B cell (primary cell): Measurements from ENCODE around the gene MRPL20. TPM values are rescaled to one million over a fixed set of nuclear protein-coding genes. Genes with fewer than 3 reads are reported as not detected.

Experiments used
- ATAC-seq: fragments of 200-7000 bp; cut with Tn5 transposase; one replicate; pipeline ENCODE4 v1.10.0; 2021; ENCODE audit warnings: low read depth, mild to moderate bottlenecking, moderate number of reproducible peaks, moderate library complexity
- CTCF ChIA-PET: fragments of 350-600 bp; sonication (Branson Sonifier 250); formaldehyde crosslinking; loops from one replicate; lab custom pipeline; 2021; ENCODE audit warnings: antibody characterized with exemption, inconsistent platforms; lab: Charles Lee
- POLR2A ChIA-PET: fragments of 350-600 bp; sonication (Branson Sonifier 250); formaldehyde crosslinking; loops from one replicate; lab custom pipeline; 2021; ENCODE audit warnings: antibody characterized with exemption; lab: Charles Lee
- DNase-seq: peaks from one replicate; pipeline ENCODE4 v3.0.0; 2013
- H2AFZ ChIP-seq: 2 replicates; pipeline ENCODE4 v1.6.1; 2012; ENCODE audit warnings: mild to moderate bottlenecking, low read depth, low read length; ENCODE audit not compliant: insufficient read depth, poor library complexity, severe bottlenecking
- H3K27ac ChIP-seq, 2 donors: 1 replicate in 1 of 2; 2 replicates in 1 of 2; pipeline ENCODE4 v1.5.1; 2012 to 2013; ENCODE audit warnings: low read length in 2 of 2, mild to moderate bottlenecking in 2 of 2, moderate library complexity in 1 of 2
- H3K27me3 ChIP-seq, 4 experiments: fragments of 200-600 bp in 1 of 4; sonication (generic) in 1 of 4; replicated peaks in 1 of 4; 1 replicate in 2 of 4; 2 replicates in 2 of 4; pipeline versions ENCODE4 v1.6.1 to v1.7.0; 2013 to 2016; ENCODE audit warnings: low read length in 3 of 4, mild to moderate bottlenecking in 2 of 4, mixed read lengths in 1 of 4, moderate library complexity in 1 of 4; ENCODE audit not compliant: insufficient read depth in 4 of 4, control insufficient read depth in 3 of 4; ENCODE audit errors: control extremely low read depth in 1 of 4
- H3K36me3 ChIP-seq, 2 experiments: replicated peaks in 1 of 2; 1 replicate in 1 of 2; 2 replicates in 1 of 2; pipeline versions ENCODE4 v1.6.1 to v1.7.1; 2013; ENCODE audit warnings: low read length in 1 of 2; ENCODE audit not compliant: insufficient read depth in 2 of 2, control insufficient read depth in 1 of 2; ENCODE audit errors: control extremely low read depth in 1 of 2, extremely low read depth in 1 of 2
- H3K4me1 ChIP-seq, 2 donors: fragments of 200-600 bp in 1 of 2; sonication (generic) in 1 of 2; 1 replicate in 1 of 2; 2 replicates in 1 of 2; pipeline versions ENCODE4 v1.5.1 to v1.6.1; 2013 to 2017; ENCODE audit warnings: low read length in 2 of 2; ENCODE audit not compliant: control insufficient read depth in 2 of 2, insufficient read depth in 2 of 2
- H3K4me2 ChIP-seq: replicated peaks from 2 replicates; pipeline ENCODE3; 2012; ENCODE audit warnings: mild to moderate bottlenecking, low read depth, low read length; ENCODE audit not compliant: poor library complexity, severe bottlenecking
- H3K4me3 ChIP-seq, 5 experiments: fragments of 200-600 bp in 1 of 5; sonication (generic) in 1 of 5; 1 replicate in 3 of 5; 2 replicates in 2 of 5; pipeline versions ENCODE4 v1.5.1 to v1.7.0; 2011 to 2016; ENCODE audit warnings: low read length in 4 of 5, mild to moderate bottlenecking in 4 of 5, low read depth in 2 of 5, control low read depth in 1 of 5, moderate library complexity in 1 of 5; ENCODE audit not compliant: insufficient read depth in 1 of 5; ENCODE audit errors: control extremely low read depth in 1 of 5, extremely low read depth in 1 of 5
- H3K79me2 ChIP-seq: fragments of 200-600 bp; sonication (generic); one replicate; pipeline ENCODE4 v1.6.0; 2016; ENCODE audit warnings: low read length; ENCODE audit not compliant: control insufficient read depth, insufficient read depth
- H3K9ac ChIP-seq: fragments of 200-600 bp; sonication (generic); 2 replicates; pipeline ENCODE4 v1.6.1; 2017; ENCODE audit warnings: mild to moderate bottlenecking, low read length, moderate library complexity
- H3K9me3 ChIP-seq, 3 donors: one replicate each; pipeline versions ENCODE4 v1.6.1 to v1.7.1; 2013; ENCODE audit warnings: low read length in 2 of 3; ENCODE audit not compliant: control insufficient read depth in 2 of 3, insufficient read depth in 1 of 3; ENCODE audit errors: control extremely low read depth in 1 of 3
- H4K20me1 ChIP-seq: 2 replicates; pipeline ENCODE4 v1.6.0; 2012; ENCODE audit warnings: mild to moderate bottlenecking, low read length; ENCODE audit not compliant: insufficient read depth, control insufficient read depth, poor library complexity, severe bottlenecking
- H3K27ac Mint-ChIP-seq: one replicate; pipeline ENCODE4 v1.8.0; 2021; ENCODE audit warnings: mixed read lengths
- H3K27me3 Mint-ChIP-seq: one replicate; pipeline ENCODE4 v1.8.0; 2021; ENCODE audit warnings: mixed read lengths
- H3K4me1 Mint-ChIP-seq: one replicate; pipeline ENCODE4 v1.8.0; 2021; ENCODE audit warnings: mixed read lengths
- H3K4me3 Mint-ChIP-seq: one replicate; pipeline ENCODE4 v1.8.0; 2021; ENCODE audit warnings: mixed read lengths
- H3K9me3 Mint-ChIP-seq: one replicate; pipeline ENCODE4 v1.8.0; 2022; ENCODE audit warnings: mixed read lengths; ENCODE audit not compliant: insufficient read depth
- EZH2 ChIP-seq: IDR thresholded peaks from 2 replicates; pipeline ENCODE4 v1.6.1; 2012; ENCODE audit warnings: borderline replicate concordance, low read depth, mild to moderate bottlenecking, moderate library complexity, low read length; ENCODE audit not compliant: insufficient read depth, poor library complexity, severe bottlenecking
- WGBS: methylation state at CpG from one replicate; pipeline ENCODE4 v1.1.5; 2013; ENCODE audit warnings: missing lambda C conversion rate; ENCODE audit not compliant: insufficient coverage; 5-methylcytosine and 5-hydroxymethylcytosine counted together
- intact Hi-C: fragments of 100-400 bp; cut with micrococcal nuclease; formaldehyde crosslinking; loops from one replicate; pipeline ENCODE4 v1.10.0; 2022
- polyA plus RNA-seq: library from polyadenylated mRNA; depleted of rRNA; stranded (reverse); fragments of >200 nt; gene quantifications from 2 replicates; pipeline ENCODE4 v1.2.3, GENCODE V29; 2012
- total RNA-seq, 2 donors: library from RNA; stranded (reverse); fragments of 120-200 nt in 1 of 2; gene quantifications; 1 replicate in 1 of 2; 2 replicates in 1 of 2; pipeline versions ENCODE4 v1.2.3 to v1.2.4, GENCODE V29; 2013 to 2022
- TF ChIP-seq, protein P1 (sequence below): fragments of 200-600 bp; IDR thresholded peaks from one replicate; pipeline ENCODE4 v1.8.0; 2022; ENCODE audit warnings: antibody characterized with exemption, mild to moderate bottlenecking

Gene MRPL20
- total and polyA plus RNA-seq, 2 donors (not counting 1 experiment from before 2014, with no cell fraction given), result 55.9 to 119 TPM

GRCh38 chr1:1440262-1441001, 33.3 kb upstream of the MRPL20 start:
- ChIA-PET POLR2A (no interaction called here), CTCF (interaction anchor here (0.6 to 2.5 kb wide), 8 partner anchors 10 to 457 kb away, joined by 3 to 9 read pairs (median 4); partner anchors contain the start of gene MRPL20)
- Histone ChIP-seq H3K79me2 (no peaks in the 10 kb centered on the region), H2AFZ (no peak overlapping the region), H3K27me3 (peaks cover 0 to 39% (median 18%) of the 10 kb centered on the region in 4 experiments), H3K9me3 (peaks cover 0 to 7% (median 0%) of the 10 kb centered on the region in 3 donors), H3K36me3 (no peaks in the 10 kb centered on the region), H3K4me3 (no peak overlapping the region), H4K20me1 (no peaks in the 10 kb centered on the region), H3K27ac (no peak overlapping the region), H3K4me1 (peaks cover 13 to 20% of the 10 kb centered on the region in 2 donors), H3K4me2 (peak overlapping the region; percentile 14), H3K9ac (no peak overlapping the region)
- TF ChIP-seq, protein P1, sequence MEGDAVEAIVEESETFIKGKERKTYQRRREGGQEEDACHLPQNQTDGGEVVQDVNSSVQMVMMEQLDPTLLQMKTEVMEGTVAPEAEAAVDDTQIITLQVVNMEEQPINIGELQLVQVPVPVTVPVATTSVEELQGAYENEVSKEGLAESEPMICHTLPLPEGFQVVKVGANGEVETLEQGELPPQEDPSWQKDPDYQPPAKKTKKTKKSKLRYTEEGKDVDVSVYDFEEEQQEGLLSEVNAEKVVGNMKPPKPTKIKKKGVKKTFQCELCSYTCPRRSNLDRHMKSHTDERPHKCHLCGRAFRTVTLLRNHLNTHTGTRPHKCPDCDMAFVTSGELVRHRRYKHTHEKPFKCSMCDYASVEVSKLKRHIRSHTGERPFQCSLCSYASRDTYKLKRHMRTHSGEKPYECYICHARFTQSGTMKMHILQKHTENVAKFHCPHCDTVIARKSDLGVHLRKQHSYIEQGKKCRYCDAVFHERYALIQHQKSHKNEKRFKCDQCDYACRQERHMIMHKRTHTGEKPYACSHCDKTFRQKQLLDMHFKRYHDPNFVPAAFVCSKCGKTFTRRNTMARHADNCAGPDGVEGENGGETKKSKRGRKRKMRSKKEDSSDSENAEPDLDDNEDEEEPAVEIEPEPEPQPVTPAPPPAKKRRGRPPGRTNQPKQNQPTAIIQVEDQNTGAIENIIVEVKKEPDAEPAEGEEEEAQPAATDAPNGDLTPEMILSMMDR, result no peak
- TF ChIP-seq EZH2, result no peak
- Mint-ChIP-seq H3K4me3 (no peak overlapping the region), H3K4me1 (peaks cover 8% of the 10 kb centered on the region), H3K9me3 (no peaks in the 10 kb centered on the region), H3K27ac (peak overlapping the region; percentile 20), H3K27me3 (peaks cover 18% of the 10 kb centered on the region)
- ATAC-seq, result no peak
- WGBS, result 91% methylated on average over 19 of the region's 26 CpGs
- intact Hi-C loops, result loop anchor here (2.0 kb wide), 1 partner anchor 34 kb away; the partner anchor contains the start of gene MRPL20
- DNase-seq, result no peak
